ENCODE measurements around the gene HPSE2. TPM values are rescaled to one million over a fixed set of nuclear protein-coding genes. Genes with fewer than 3 reads are reported as not detected.

The HPSE2 gene
- total RNA-seq, 1 experiment from 2014 or later, result not detected

- Histone ChIP-seq H3K9me3 (ENCODE audit: insufficient read depth, low read depth) (no peaks in the 10 kb centered on the region), H3K27me3 (ENCODE audit: insufficient read depth, low read depth) (no peaks in the 10 kb centered on the region), H3K4me2 (no peak overlapping the region), H3K4me1 (replicated peaks; ENCODE audit: insufficient read depth) (no peaks in the 10 kb centered on the region), H3K79me2 (ENCODE audit: low read depth) (no peaks in the 10 kb centered on the region), H3K36me3 (ENCODE audit: low read depth) (no peaks in the 10 kb centered on the region), H3F3A (ENCODE audit: insufficient read depth, low read depth) (no peaks in the 10 kb centered on the region), H3K4me3 (no peak overlapping the region), H3K27ac (no peak overlapping the region), H3K9me2 (ENCODE audit: insufficient read depth) (no peaks in the 10 kb centered on the region), H2AFZ (no peak overlapping the region), H4K20me1 (ENCODE audit: insufficient read depth) (no peaks in the 10 kb centered on the region)
- intact Hi-C loops (cut with micrococcal nuclease; ENCODE audit: unreplicated experiment), result no loop called here
- TF ChIP-seq EZH2 (IDR thresholded peaks at IDR 0.05; ENCODE audit: low read depth), result no peak
- TF ChIP-seq CTCF (conservative IDR thresholded peaks at IDR 0.05), result no peak
- CTCF ChIA-PET, result no interaction called here
- POLR2A ChIA-PET (ENCODE audit: unreplicated experiment), result no interaction called here
- no peak for DNase-seq
- BruUV-seq (replicated peaks), result no TSS peak
Measured at GRCh38 chr10:98921316-98921715, 314.3 kb downstream of the HPSE2 start.

GRCh38 chr10:98920807-98921206 is 314.8 kb downstream of the HPSE2 start:
- Histone ChIP-seq H3K36me3 (ENCODE audit: low read depth) (no peaks in the 10 kb centered on the region), H4K20me1 (ENCODE audit: insufficient read depth) (no peaks in the 10 kb centered on the region), H3K4me2 (no peak overlapping the region), H2AFZ (no peak overlapping the region), H3F3A (ENCODE audit: insufficient read depth, low read depth) (no peaks in the 10 kb centered on the region), H3K4me3 (no peak overlapping the region), H3K27me3 (ENCODE audit: insufficient read depth, low read depth) (no peaks in the 10 kb centered on the region), H3K9me3 (ENCODE audit: insufficient read depth, low read depth) (no peaks in the 10 kb centered on the region), H3K4me1 (replicated peaks; ENCODE audit: insufficient read depth) (no peaks in the 10 kb centered on the region), H3K9me2 (ENCODE audit: insufficient read depth) (no peaks in the 10 kb centered on the region), H3K79me2 (ENCODE audit: low read depth) (no peaks in the 10 kb centered on the region), H3K27ac (no peak overlapping the region)
- BruUV-seq (replicated peaks), result no TSS peak
- ChIA-PET POLR2A (ENCODE audit: unreplicated experiment) (no interaction called here), CTCF (no interaction called here)
- TF ChIP-seq CTCF (conservative IDR thresholded peaks at IDR 0.05) (no peak), EZH2 (IDR thresholded peaks at IDR 0.05; ENCODE audit: low read depth) (no peak)
- DNase-seq, result no peak
- intact Hi-C loops (cut with micrococcal nuclease; ENCODE audit: unreplicated experiment), result no loop called here

DNA sequence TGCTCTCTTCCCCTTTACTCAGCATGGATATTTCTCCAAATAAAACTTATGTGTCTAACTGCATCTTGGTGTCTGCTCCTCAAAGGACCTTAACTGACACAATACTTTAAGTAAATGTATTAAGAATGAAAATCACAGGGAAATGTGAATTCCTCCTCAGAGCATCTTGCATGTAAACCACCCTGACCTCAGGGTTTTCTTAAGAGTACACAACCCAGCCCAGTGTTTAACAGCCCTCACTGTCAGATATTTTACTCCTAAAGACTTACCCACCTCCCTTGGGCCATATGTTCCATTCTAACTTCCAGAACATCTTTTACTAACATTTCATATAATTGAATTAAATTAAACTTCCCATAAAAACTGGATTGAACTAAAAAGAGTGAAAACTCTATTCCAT is 315.3 kb downstream of the HPSE2 start:
- no TSS peak for BruUV-seq (replicated peaks)
- H3K79me2 ChIP-seq (ENCODE audit: low read depth), result no peaks in the 10 kb centered on the region

More for the DNA sequence above, 315.3 kb downstream of the HPSE2 start:
- intact Hi-C loops (cut with micrococcal nuclease; ENCODE audit: unreplicated experiment), result no loop called here
- no peak for DNase-seq
- no peak overlapping the region for H3K4me2 ChIP-seq
- H3F3A ChIP-seq (ENCODE audit: insufficient read depth, low read depth), result no peaks in the 10 kb centered on the region
- H3K9me2 ChIP-seq (ENCODE audit: insufficient read depth), result no peaks in the 10 kb centered on the region
- H3K9me3 ChIP-seq (ENCODE audit: insufficient read depth, low read depth), result no peaks in the 10 kb centered on the region
- TF ChIP-seq CTCF (conservative IDR thresholded peaks at IDR 0.05) (no peak), EZH2 (IDR thresholded peaks at IDR 0.05; ENCODE audit: low read depth) (no peak)
- H3K4me3 ChIP-seq, result no peak overlapping the region
- H3K4me1 ChIP-seq (replicated peaks; ENCODE audit: insufficient read depth), result no peaks in the 10 kb centered on the region
- no peak overlapping the region for H2AFZ ChIP-seq
- H3K27me3 ChIP-seq (ENCODE audit: insufficient read depth, low read depth), result no peaks in the 10 kb centered on the region
- no peaks in the 10 kb centered on the region for H3K36me3 ChIP-seq (ENCODE audit: low read depth)
- H3K27ac ChIP-seq, result no peak overlapping the region
- H4K20me1 ChIP-seq (ENCODE audit: insufficient read depth), result no peaks in the 10 kb centered on the region
- ChIA-PET CTCF (no interaction called here), POLR2A (ENCODE audit: unreplicated experiment) (no interaction called here)

Data from PC-9 (cell line).